Retina (tissue), 1 donor: ENCODE data around the gene CCDC68.

ENCODE experiments used
- DNase-seq: peaks from one replicate; pipeline ENCODE4 v3.0.0-alpha.2; 2016

CCDC68 gene

GRCh38 chr18:54960197-54960596 is 936 bp upstream of the CCDC68 start:
- no peak for DNase-seq

GRCh38 chr18:54957996-54958395 is 1.3 kb downstream of the CCDC68 start:
- no peak for DNase-seq

- DNase-seq = no peak
These were observed 1.9 kb downstream of the CCDC68 start for GRCh38 chr18:54957296-54957832.

DNA sequence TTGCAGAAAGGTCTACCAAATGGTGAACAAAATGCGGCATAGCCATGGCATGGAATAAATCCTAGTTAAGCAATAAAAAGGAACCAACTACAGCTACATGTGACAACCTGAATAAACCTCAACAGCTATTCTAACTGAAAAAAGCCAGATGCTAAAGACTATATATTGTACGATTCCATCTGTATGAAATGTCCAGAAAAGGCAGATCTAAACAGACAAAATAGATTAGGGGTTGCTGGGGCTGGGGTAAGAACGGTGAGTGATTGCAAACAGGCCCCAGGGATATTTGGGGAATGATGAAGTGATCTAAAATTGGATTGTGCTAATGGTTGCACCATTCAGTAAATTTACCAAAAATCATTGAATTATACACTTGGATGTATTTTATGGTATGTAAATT is 2.8 kb downstream of the CCDC68 start:
- DNase-seq = no peak

- DNase-seq = no peak
These were observed 7.2 kb downstream of the CCDC68 start for GRCh38 chr18:54952026-54952425.

- no peak for DNase-seq
These were observed 9.0 kb downstream of the CCDC68 start for GRCh38 chr18:54950221-54950620.

DNA sequence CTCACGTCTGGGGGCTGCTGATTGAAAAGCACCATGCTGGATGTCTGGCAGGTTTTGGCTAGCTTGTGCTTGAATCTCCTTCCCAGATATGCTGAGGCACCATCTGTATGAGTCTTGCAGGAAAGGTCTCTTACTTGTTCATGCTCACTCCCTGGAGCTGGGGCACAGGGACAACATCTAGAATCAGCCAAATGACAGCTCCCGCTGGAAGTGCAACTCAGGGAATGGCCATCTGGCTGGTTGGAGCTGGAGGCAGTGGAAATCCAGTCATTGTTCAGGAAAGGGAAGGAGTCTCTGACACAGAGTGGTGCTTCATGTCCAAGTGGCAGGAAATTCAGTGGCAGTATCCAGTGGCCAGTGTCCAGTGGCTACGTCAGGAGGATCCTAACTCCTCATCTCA is 9.7 kb downstream of the CCDC68 start:
- DNase-seq = no peak

DNA sequence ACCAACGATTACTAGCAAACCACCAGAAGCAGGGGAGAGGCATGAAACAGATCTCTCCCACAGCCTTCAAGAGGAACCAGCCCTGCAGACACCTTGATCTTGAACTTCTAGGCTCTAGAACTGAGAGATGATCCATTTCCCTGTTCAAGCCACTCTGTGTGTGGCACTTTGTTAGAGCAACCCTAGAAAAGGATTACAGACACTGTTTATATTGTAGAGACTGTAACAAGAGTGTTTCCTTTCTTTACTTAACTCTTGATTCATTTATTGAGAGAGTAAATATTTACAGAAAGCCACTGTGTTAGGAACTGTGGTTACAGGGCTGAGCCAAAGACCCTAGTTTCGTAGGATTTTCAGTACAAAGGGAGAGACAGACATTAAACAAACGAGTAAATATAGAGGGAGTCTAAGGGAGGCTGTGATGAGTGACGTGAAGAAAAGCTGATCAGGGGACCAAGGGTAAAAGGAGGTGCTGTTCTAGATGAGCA is 10.9 kb downstream of the CCDC68 start:
- DNase-seq = no peak

DNA sequence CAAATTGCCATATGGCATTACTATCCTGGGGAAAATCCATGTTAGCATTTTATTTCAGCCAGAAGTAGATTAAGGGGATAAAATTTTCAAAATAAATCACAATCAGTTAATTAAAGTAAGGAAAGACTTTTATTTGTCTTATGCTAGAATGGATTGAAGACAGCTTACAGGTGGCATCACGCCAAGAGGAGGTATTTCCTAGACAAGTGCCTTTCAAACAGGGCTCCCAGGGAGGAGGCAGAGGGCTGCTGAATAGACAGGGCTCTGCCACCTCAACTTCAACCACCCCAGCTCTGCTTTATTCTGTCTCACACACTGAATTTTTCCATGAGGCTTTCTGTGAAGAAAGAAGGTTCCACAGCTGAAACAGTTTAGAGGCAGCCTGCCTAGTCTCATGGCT is 12.2 kb downstream of the CCDC68 start:
- no peak for DNase-seq

DNA sequence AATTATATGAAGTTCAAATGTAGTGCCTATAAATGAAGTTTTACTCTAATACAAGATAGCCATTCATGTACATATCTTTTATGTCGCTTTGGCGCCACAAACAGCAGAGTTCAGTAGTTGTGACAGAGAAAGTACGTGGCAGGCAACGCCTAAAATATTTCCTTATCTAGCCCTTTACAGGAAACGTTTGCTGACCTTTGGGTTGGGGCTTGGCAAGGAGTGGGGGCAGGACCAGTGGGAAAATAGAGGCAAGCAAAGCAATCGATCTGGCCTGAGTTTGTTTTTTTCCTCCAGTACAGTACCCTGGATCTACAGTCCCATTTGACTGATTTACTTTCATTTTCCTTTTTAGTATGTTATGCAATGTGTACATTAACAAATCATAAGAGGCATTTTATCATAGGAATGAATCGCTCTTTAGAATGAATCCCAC is 13.1 kb downstream of the CCDC68 start:
- no peak for DNase-seq

DNA sequence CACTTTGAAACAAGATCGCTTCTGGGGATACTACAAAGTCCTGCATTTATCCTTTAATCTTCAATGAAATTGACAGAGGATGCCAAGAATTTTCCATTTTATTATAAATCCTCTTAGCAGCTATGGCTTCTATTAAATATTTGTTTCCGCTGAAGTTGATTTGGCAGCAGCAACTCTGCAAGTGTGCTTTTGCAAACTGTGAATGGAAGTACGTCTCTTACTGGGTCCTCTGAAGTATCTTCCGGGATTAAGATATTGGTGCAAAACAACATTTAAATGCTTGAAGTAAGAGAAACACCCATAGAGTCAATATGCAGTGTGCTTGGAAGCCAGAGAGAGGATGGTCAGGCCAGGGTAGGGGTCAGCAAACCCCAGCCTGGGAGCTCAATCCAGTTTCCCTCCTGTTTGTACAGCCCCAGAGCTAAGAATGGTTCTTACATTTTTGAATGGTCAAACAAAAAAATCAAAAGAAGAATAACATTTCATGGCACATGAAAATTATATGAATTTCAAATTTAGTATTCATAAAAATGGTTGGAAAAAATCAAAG is 13.6 kb downstream of the CCDC68 start:
- DNase-seq = no peak

DNA sequence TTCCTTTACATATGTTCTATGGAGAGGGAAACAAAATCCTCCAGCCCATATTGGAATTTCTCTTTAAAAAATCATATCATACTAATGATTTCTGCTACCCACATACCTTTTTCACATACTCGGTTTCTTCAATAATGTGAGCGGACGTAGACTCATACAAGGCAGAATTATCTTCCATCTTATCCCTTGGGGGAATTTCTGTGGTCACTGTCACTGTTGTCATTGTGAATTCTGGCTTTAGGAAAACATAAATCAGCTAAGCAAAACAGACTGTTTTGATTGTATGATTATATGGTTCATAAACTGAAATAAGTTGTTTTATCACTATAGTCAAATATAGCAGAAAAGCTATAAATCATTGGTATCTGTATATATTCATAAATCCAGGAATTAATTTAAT is 16.7 kb downstream of the CCDC68 start:
- DNase-seq = no peak

DNA sequence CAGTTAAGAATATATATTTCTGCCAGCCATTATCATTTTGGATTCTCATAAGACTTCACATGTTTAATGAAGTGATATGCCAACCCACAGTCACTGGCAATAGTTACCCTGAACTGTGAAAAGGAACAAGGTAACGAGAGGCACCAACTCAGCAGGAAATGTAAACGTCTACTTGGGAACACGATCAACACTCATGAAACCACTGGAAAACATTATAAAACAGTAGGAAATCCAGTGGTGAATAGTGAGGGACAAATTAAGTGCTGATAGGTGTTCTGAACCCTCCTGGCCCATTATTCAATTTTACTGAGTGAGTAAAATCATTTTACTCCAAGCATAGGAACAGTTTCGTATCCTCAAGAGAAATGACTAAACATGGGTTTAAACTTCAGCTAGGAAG is 17.1 kb downstream of the CCDC68 start:
- DNase-seq = no peak

- DNase-seq = no peak
These were observed 19.8 kb downstream of the CCDC68 start for GRCh38 chr18:54939361-54939917.

GRCh38 chr18:54938506-54938905 is 20.8 kb downstream of the CCDC68 start:
- DNase-seq = no peak

- DNase-seq = no peak
These were observed 26.8 kb downstream of the CCDC68 start for GRCh38 chr18:54932472-54932871.

DNA sequence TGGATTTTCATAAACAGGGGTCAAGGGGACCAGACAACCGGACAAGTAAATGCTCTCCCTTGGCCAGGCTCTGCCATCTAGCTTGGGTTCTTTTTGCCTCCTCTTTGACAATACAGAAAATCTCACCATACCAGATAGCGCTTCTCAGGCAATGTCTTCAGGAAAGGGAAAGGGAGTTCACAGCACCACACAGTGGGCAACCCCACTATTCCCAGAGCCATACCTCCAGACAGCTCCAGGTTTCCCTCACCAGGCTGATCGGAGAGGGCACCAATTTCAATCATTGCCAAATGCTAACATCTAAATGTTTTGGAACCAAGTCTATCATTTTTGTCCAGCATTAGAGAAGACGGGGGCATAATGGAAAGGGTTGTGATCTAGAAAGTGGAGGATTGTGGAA is 28.1 kb downstream of the CCDC68 start:
- DNase-seq = no peak

DNA sequence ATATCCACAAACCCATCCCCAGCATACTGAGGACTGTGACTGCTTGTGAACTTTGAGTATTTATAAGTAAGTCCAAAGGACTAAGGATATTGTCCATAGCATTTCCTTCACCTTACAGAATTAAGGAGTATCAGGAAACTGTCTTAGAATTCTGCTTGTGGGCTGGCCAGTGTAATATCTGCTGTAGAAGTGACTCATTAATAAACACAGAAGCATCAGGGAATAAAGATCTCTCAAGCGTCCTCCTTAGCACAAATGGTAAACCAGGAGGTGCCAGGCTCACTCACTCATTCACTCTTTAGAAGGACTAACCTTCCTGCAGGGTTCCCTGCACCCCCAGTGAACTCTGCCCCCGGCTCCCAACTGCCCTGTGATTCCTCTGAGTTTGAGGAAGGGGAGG is 31.0 kb downstream of the CCDC68 start:
- DNase-seq = no peak

DNA sequence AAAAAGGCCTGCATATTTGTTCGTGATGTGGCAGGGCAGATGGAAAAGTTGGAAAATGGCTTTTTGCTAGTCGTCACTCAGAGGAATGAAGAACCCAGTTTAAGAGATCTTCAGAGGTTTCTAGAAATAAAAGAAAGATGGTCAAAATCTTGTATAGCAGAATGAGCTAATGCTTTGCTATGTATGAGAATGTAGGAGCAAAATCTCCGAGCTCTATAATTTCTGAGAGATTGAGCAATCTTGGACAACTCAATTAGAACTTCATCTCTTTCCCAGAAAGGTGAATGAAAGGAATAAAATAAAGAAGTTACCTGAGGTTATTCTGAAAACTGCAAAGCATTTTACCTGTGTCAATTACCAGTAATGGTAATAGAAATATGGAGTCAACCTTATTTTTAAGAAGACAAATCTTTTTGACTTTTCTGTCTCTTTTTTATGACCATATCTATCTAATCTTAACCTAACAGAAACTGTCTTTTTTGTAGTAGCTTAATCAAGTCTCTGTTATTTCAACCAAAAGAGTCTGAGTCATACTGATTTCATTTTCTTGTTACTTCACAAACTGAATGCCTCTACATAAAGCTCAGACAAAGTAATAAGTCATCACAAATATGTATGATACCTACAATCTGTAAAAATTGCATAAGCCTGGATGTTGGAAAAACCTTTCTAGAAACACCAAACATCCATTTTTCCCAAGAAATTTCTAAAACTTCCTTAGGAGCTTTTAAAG is 32.5 kb downstream of the CCDC68 start:
- DNase-seq = no peak

GRCh38 chr18:54924948-54925347 is 34.3 kb downstream of the CCDC68 start:
- DNase-seq = no peak

DNA sequence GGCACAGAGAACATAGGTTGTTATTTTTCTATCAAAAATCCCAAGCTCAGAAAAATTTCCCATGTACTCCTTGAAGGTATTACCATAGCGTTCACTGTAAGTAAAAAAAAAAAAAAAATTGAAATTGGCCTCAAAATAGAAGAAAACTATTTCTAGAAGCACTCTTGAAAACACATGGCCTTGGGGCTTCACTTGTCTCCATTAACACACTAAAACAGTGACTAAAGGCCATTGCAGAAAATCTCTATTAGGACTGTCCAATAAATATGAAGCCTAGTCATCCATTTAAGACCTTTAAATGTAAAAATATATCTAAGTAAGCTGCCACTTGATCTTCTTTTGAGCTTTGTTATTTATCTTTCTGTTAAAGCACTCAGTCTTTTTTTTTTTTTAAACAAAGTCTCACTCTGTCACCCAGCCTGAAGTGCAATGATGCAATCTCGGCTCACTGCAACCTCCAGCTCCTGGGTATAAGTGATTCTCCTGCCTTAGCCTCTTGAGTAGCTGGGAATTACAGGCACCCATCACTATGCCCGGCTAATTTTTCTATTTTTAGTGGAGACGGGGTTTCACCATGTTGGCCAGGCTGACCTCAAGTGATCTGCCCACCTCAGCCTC is 35.8 kb downstream of the CCDC68 start:
- no peak for DNase-seq

DNA sequence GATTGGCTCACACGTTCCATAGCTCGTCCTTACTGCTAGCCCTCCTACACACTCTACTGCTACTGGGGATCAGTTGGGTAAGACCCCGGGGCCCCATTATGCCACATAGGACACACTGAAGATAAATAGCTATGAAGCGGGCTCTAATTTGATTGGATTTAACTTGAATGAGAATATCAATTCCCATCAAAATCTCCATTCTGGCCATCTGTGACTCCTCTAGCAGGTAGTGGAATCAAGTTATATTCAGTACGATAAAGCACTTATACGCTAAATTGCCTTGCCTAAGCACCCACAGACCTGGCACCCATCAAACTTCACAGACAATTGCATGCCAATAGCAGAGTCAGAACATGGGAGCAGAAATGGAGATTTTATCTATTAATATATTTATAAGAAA is 39.8 kb downstream of the CCDC68 start:
- no peak for DNase-seq

- no peak for DNase-seq
These were observed 41.2 kb downstream of the CCDC68 start for GRCh38 chr18:54918060-54918459.

- no peak for DNase-seq
These were observed 42.8 kb downstream of the CCDC68 start for GRCh38 chr18:54916507-54916906.
